NCI-H146 treated with DMSO at 0.1 percent for 48 hours (cell line): ENCODE results near the gene SMIM23.
"Not testable (repeated sequence)": the region's sequence is repeated elsewhere in the genome, so short reads cannot be mapped to it uniquely, and the experiment has no call there.

ENCODE experiments used
- DNase-seq: peaks from one replicate; lab custom pipeline; 2025; ENCODE audit not compliant: unreplicated experiment; lab: John Stamatoyannopoulos, UW

Gene SMIM23

GRCh38 chr5:171771856-171772255, 13.8 kb upstream of the SMIM23 start:
- DNase-seq: no peak

GRCh38 chr5:171773106-171773505, 12.5 kb upstream of the SMIM23 start:
- DNase-seq: no peak

- no peak for DNase-seq
Measured at GRCh38 chr5:171774418-171774817, 11.2 kb upstream of the SMIM23 start.

GRCh38 chr5:171776213-171776612, 9.4 kb upstream of the SMIM23 start:
- DNase-seq: no peak

- DNase-seq: no peak
Measured at GRCh38 chr5:171776770-171777759, 8.6 kb upstream of the SMIM23 start.

- not testable (repeated sequence) for DNase-seq
Measured at GRCh38 chr5:171781744-171782143, 3.9 kb upstream of the SMIM23 start.

- no peak for DNase-seq
Measured at GRCh38 chr5:171782332-171782966, 3.2 kb upstream of the SMIM23 start.

- no peak for DNase-seq
Measured at GRCh38 chr5:171783051-171783450, 2.6 kb upstream of the SMIM23 start.

- no peak for DNase-seq
Measured at GRCh38 chr5:171789353-171789752, 3.7 kb downstream of the SMIM23 start.

- no peak for DNase-seq
Measured at GRCh38 chr5:171790408-171790807, 4.8 kb downstream of the SMIM23 start.

- DNase-seq: no peak
Measured at GRCh38 chr5:171794470-171794960, 8.9 kb downstream of the SMIM23 start.

GRCh38 chr5:171795381-171795780, 9.8 kb downstream of the SMIM23 start:
- DNase-seq: no peak

GRCh38 chr5:171796436-171796835, 10.8 kb downstream of the SMIM23 start:
- DNase-seq: no peak

- DNase-seq: no peak
Measured at GRCh38 chr5:171797543-171797942, 11.9 kb downstream of the SMIM23 start.

GRCh38 chr5:171798418-171798817, 12.8 kb downstream of the SMIM23 start:
- DNase-seq: no peak

GRCh38 chr5:171801839-171802238, 16.2 kb downstream of the SMIM23 start:
- no peak for DNase-seq

- no peak for DNase-seq
Measured at GRCh38 chr5:171805746-171806145, 20.1 kb downstream of the SMIM23 start.

GRCh38 chr5:171806976-171807747, 21.5 kb downstream of the SMIM23 start:
- peak; percentile 4 for DNase-seq

- no peak for DNase-seq
Measured at GRCh38 chr5:171808453-171808852, 22.8 kb downstream of the SMIM23 start.

GRCh38 chr5:171808951-171809350, 23.3 kb downstream of the SMIM23 start:
- DNase-seq: no peak

- DNase-seq: no peak
Measured at GRCh38 chr5:171810227-171810626, 24.6 kb downstream of the SMIM23 start.
